Peyer's patch (tissue), 4 donors: ENCODE results near the gene AKAP13.

Experiments used
- POLR2A ChIP-seq, 2 donors: fragments of 450-650 bp; IDR thresholded peaks; one replicate each; pipeline ENCODE4 v1.5.1; 2017; ENCODE audit warnings: antibody characterized with exemption in 2 of 2, mild to moderate bottlenecking in 2 of 2, moderate library complexity in 2 of 2
- TF ChIP-seq, protein P1 (sequence below), 6 experiments: fragments of 450-650 bp in 4 of 6; fragments of 200-600 bp in 2 of 6; sonication (generic) in 1 of 6; IDR thresholded peaks; one replicate each; pipeline ENCODE4 v1.5.1; 2017 to 2019; ENCODE audit warnings: antibody characterized with exemption in 6 of 6, mild to moderate bottlenecking in 3 of 6, moderate library complexity in 1 of 6

DNA sequence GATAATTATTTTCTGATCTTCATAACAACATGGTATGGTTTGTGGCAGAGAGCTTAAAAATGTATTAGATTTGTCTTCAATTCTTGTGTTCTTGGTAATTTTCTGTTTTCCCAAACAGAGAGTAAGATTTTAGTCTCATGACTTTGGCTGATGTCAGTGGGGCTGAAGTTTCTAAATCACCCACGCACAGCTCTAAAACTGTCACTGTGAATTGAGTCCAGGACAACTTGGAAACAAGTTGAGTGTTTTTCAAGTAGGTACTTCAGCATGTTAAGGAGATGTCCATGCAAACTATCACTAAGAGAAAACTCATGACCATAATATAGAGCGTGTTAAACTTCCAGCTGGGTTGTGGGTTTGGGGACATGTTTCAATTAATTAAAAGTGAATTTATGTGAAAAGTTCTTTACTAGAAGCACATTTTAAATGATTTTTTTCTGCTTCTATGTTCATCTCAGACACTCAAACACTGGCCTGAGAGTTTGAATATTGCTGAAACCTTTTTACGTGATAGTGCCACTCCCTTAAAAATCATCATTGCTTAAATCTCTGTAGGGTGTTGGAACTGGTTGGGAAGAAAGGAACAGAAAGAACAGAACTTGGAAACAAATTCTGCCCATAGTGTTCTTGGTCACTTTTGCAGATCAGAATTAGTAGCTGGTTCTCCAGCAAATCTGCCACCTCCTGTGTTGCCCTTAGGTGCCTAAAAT, 324.5 kb downstream of the AKAP13 start:
- no peak for TF ChIP-seq POLR2A (IDR thresholded peaks at IDR 0.05)
- TF ChIP-seq, protein P1, sequence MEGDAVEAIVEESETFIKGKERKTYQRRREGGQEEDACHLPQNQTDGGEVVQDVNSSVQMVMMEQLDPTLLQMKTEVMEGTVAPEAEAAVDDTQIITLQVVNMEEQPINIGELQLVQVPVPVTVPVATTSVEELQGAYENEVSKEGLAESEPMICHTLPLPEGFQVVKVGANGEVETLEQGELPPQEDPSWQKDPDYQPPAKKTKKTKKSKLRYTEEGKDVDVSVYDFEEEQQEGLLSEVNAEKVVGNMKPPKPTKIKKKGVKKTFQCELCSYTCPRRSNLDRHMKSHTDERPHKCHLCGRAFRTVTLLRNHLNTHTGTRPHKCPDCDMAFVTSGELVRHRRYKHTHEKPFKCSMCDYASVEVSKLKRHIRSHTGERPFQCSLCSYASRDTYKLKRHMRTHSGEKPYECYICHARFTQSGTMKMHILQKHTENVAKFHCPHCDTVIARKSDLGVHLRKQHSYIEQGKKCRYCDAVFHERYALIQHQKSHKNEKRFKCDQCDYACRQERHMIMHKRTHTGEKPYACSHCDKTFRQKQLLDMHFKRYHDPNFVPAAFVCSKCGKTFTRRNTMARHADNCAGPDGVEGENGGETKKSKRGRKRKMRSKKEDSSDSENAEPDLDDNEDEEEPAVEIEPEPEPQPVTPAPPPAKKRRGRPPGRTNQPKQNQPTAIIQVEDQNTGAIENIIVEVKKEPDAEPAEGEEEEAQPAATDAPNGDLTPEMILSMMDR (IDR thresholded peaks at IDR 0.05) = no peak
